K562 (cell line): ENCODE measurements around the gene ARL2. TPM values are rescaled to one million over a fixed set of nuclear protein-coding genes. Genes with fewer than 3 reads are reported as not detected.
A peak's percentile ranks its signal among the peaks of the same experiment; 100 is the strongest.

Experiments used
- ATAC-seq: fragments of 200-7000 bp; cut with Tn5 transposase; 3 replicates; pipeline ENCODE4 v1.9.1; 2020; ENCODE audit warnings: moderate library complexity
- BruUV-seq: library from RNA; stranded (reverse); fragments of 400-500 nt; replicated peaks from 2 replicates; lab custom pipeline; 2021; lab: Mats Ljungman, UMichigan
- CTCF ChIA-PET: fragments of 300-600 bp; formaldehyde crosslinking; extraction: SDS; loops from one replicate; lab custom pipeline; 2021; ENCODE audit warnings: low intra/inter-chr PET ratio; lab: Yijun Ruan, JAX
- POLR2A ChIA-PET: fragments of 300-600, 350-650 bp; sonication (Branson Sonifier 250); formaldehyde crosslinking; extraction: SDS; loops from one replicate; lab custom pipeline; 2021; ENCODE audit warnings: antibody characterized with exemption, inconsistent platforms; lab: Yijun Ruan, JAX
- DNase-seq, 4 experiments: peaks; one replicate each; pipeline versions ENCODE4 v3.0.0 to v3.0.0-alpha.2; 2011 to 2018; ENCODE audit warnings: low spot score in 3 of 4, mixed read lengths in 3 of 4; ENCODE audit errors: extremely low read depth in 1 of 4
- FAIRE-seq: peaks from 2 replicates; lab custom pipeline; 2011; peaks lifted over from hg19 to GRCh38; lab: Jason Lieb, UNC
- H2AFZ ChIP-seq: 2 replicates; pipeline ENCODE4 v1.6.0; 2011; ENCODE audit warnings: low read depth, low read length, control low read depth, inconsistent platforms
- H3K27ac ChIP-seq: fragments of 200-600 bp; 3 replicates; pipeline ENCODE4 v1.8.0; 2011; ENCODE audit warnings: low read depth, mild to moderate bottlenecking, control low read depth, inconsistent platforms, low read length, moderate library complexity, mixed read lengths; ENCODE audit errors: extremely low read depth
- H3K27me3 ChIP-seq, 2 experiments: fragments of 300-600 bp in 1 of 2; 2 replicates in 1 of 2; 3 replicates in 1 of 2; pipeline versions ENCODE4 v1.6.0 to v1.8.0; 2011; ENCODE audit warnings: inconsistent platforms in 2 of 2, low read length in 2 of 2, mild to moderate bottlenecking in 1 of 2, mixed read lengths in 1 of 2, moderate library complexity in 1 of 2; ENCODE audit not compliant: control insufficient read depth in 2 of 2, insufficient read depth in 2 of 2
- H3K36me3 ChIP-seq: fragments of 300-600 bp; 3 replicates; pipeline ENCODE4 v1.8.0; 2011; ENCODE audit warnings: mild to moderate bottlenecking, low read length, inconsistent platforms; ENCODE audit not compliant: control insufficient read depth, insufficient read depth
- H3K4me1 ChIP-seq, 2 experiments: fragments of 200-600 bp in 1 of 2; replicated peaks in 1 of 2; 2 replicates in 1 of 2; 3 replicates in 1 of 2; pipeline versions ENCODE4 v1.5.1 to v1.8.0; 2011; ENCODE audit warnings: inconsistent platforms in 2 of 2, low read length in 2 of 2, mild to moderate bottlenecking in 1 of 2, mixed read lengths in 1 of 2, moderate library complexity in 1 of 2; ENCODE audit not compliant: control insufficient read depth in 2 of 2, insufficient read depth in 2 of 2
- H3K4me2 ChIP-seq: 2 replicates; pipeline ENCODE4 v1.6.1; 2011; ENCODE audit warnings: low read length, control low read depth, inconsistent platforms, mixed read lengths; ENCODE audit not compliant: insufficient read depth
- H3K4me3 ChIP-seq: fragments of 200-600 bp; sonication (generic), shearing (Covaris generic); 2 replicates; pipeline ENCODE4 v1.5.1; 2016; ENCODE audit warnings: control low read depth, inconsistent platforms
- H3K79me2 ChIP-seq: fragments of 200-600 bp; 3 replicates; pipeline ENCODE4 v1.8.0; 2011; ENCODE audit warnings: low read length, inconsistent platforms; ENCODE audit not compliant: control insufficient read depth, insufficient read depth
- H3K9ac ChIP-seq, 2 experiments: 2 replicates each; pipeline versions ENCODE4 v1.6.0 to v1.6.1; 2011; ENCODE audit warnings: low read depth in 2 of 2, low read length in 2 of 2, control low read depth in 1 of 2, inconsistent platforms in 1 of 2, mild to moderate bottlenecking in 1 of 2, mixed read lengths in 1 of 2; ENCODE audit not compliant: insufficient read depth in 1 of 2
- H3K9me1 ChIP-seq: one replicate; pipeline ENCODE4 v1.6.0; 2011; ENCODE audit warnings: inconsistent platforms, mild to moderate bottlenecking, low read length, moderate library complexity; ENCODE audit not compliant: control insufficient read depth, insufficient read depth
- H3K9me3 ChIP-seq: replicated peaks from 2 replicates; pipeline ENCODE4 v1.5.1; 2011; ENCODE audit warnings: low read depth, low read length, inconsistent platforms; ENCODE audit not compliant: control insufficient read depth, insufficient read depth
- H4K20me1 ChIP-seq: replicated peaks from 2 replicates; pipeline ENCODE4 v1.6.1; 2011; ENCODE audit warnings: low read length, inconsistent platforms, mixed read lengths; ENCODE audit not compliant: control insufficient read depth, insufficient read depth
- ATF1 ChIP-seq, 2 experiments: fragments of 450-650 bp in 1 of 2; IDR thresholded peaks; 2 replicates each; pipeline ENCODE4 v1.6.1; 2016; ENCODE audit warnings: missing compliant biosample characterization in 1 of 2, missing genetic modification characterization in 1 of 2
- KDM1A ChIP-seq, 2 experiments: fragments of 450-650 bp; IDR thresholded peaks; 2 replicates each; pipeline ENCODE4 v1.6.1; 2016; ENCODE audit warnings: mild to moderate bottlenecking in 2 of 2
- MEF2A ChIP-seq: IDR thresholded peaks from 2 replicates; pipeline ENCODE4 v1.6.1; 2011; ENCODE audit warnings: low read depth, mild to moderate bottlenecking, low read length, moderate library complexity; ENCODE audit not compliant: control insufficient read depth
- NKRF ChIP-seq: fragments of 450-650 bp; IDR thresholded peaks from 2 replicates; pipeline ENCODE4 v1.6.1; 2016; ENCODE audit warnings: borderline replicate concordance
- PHTF2 ChIP-seq: fragments of 250-450 bp; sonication (Bioruptor Pico); IDR thresholded peaks from 2 replicates; pipeline ENCODE4 v1.5.0; 2021; ENCODE audit warnings: mild to moderate bottlenecking
- POU5F1 ChIP-seq: fragments of 150-350 bp; IDR thresholded peaks from 2 replicates; pipeline ENCODE4 v1.6.1; 2014; ENCODE audit warnings: borderline replicate concordance, low read length, low read depth, mild to moderate bottlenecking; ENCODE audit not compliant: partially characterized antibody
- RBBP5 ChIP-seq: fragments of 200-600 bp; sonication (generic); IDR thresholded peaks from 2 replicates; pipeline ENCODE4 v1.6.1; 2012; ENCODE audit warnings: borderline replicate concordance, mild to moderate bottlenecking, low read length, control low read depth, inconsistent platforms; ENCODE audit not compliant: insufficient read depth, poor library complexity, severe bottlenecking
- SMARCA4 ChIP-seq: fragments of 450-650 bp; IDR thresholded peaks from 2 replicates; pipeline ENCODE4 v1.6.1; 2016
- XRCC3 ChIP-seq: fragments of 450-650 bp; IDR thresholded peaks from 2 replicates; pipeline ENCODE4 v1.6.1; 2017; ENCODE audit warnings: mild to moderate bottlenecking, moderate library complexity
- ZFPM2 ChIP-seq: fragments of 250-450 bp; sonication (Bioruptor Pico); IDR thresholded peaks from 2 replicates; pipeline ENCODE4 v1.5.1; 2022; ENCODE audit warnings: mild to moderate bottlenecking
- ZNF518B ChIP-seq: fragments of 250-450 bp; sonication (Bioruptor Pico); IDR thresholded peaks from 2 replicates; pipeline ENCODE4 v1.5.0; 2021; ENCODE audit warnings: mild to moderate bottlenecking, moderate library complexity
- ZNF699 ChIP-seq: fragments of 250-450 bp; sonication (Bioruptor Pico); IDR thresholded peaks from 2 replicates; pipeline ENCODE4 v1.8.0; 2021; ENCODE audit warnings: mild to moderate bottlenecking, moderate library complexity; ENCODE audit not compliant: insufficient replicate concordance
- ZNF79 ChIP-seq: fragments of 250-450 bp; sonication (Bioruptor Pico); IDR thresholded peaks from 2 replicates; pipeline ENCODE4 v1.4.0; 2020; ENCODE audit warnings: low read depth, mild to moderate bottlenecking, moderate library complexity
- WGBS: fragments of 100-300 bp; shearing (Covaris generic); methylation state at CpG from one replicate; pipeline ENCODE4 v1.1.6; 2016; ENCODE audit warnings: low coverage, mixed read lengths; ENCODE audit not compliant: insufficient coverage; ENCODE audit errors: missing lambda C conversion rate; 5-methylcytosine and 5-hydroxymethylcytosine counted together
- in situ Hi-C: fragments of 300-500 bp; cut with MboI; formaldehyde crosslinking; loops from 4 replicates; pipeline ENCODE4 v1.15.0; 2018; ENCODE audit warnings: inconsistent platforms, mixed read lengths
- intact Hi-C: fragments of 100-400 bp; cut with micrococcal nuclease; formaldehyde crosslinking; loops from 2 replicates; pipeline ENCODE4 v1.14.2; 2022
- polyA plus RNA-seq, 8 experiments: library from polyadenylated mRNA; depleted of rRNA in 4 of 8; stranded (reverse) in 5 of 8; unstranded in 3 of 8; fragments of >200 nt; fragmentation: Nextera tagmentation in 2 of 8; fragmentation: Illumina TruSeq in 1 of 8; extraction: Ambion mirVana in 2 of 8; extraction: Trizol in 1 of 8; gene quantifications; 2 replicates each; pipeline versions ENCODE4 v1.2.1 to v1.2.3, GENCODE V29; 2011 to 2014; ENCODE audit warnings: inconsistent platforms in 1 of 8, missing spikeins in 1 of 8
- total RNA-seq, 7 experiments: library from RNA; depleted of rRNA in 6 of 7; stranded (reverse); fragments of >200 nt in 6 of 7; fragmentation: Illumina TruSeq in 2 of 7; extraction: Trizol in 2 of 7; gene quantifications; 2 replicates each; pipeline versions ENCODE4 v1.2.1 to v1.2.3, GENCODE V29; 2011 to 2021; ENCODE audit warnings: low replicate concordance in 1 of 7
- TF ChIP-seq, protein P1 (sequence below): fragments of 450-650 bp; IDR thresholded peaks from 2 replicates; pipeline ENCODE4 v1.6.1; 2016; ENCODE audit warnings: missing biosample characterization, missing genetic modification characterization

The ARL2 gene
- total and polyA plus RNA-seq, 9 of the 15 experiments (the other 6 are each of a cell fraction or from before 2014, with no cell fraction given), result 5.7 to 154 (median 92.2) TPM

- Histone ChIP-seq H3K4me2 (no peak overlapping the region), H3K9me3 (no peaks in the 10 kb centered on the region), H3K4me1 (peaks cover 6 to 50% of the 10 kb centered on the region in 2 experiments; a peak in 4 of 5 replicates), H3K9me1 (no peaks in the 10 kb centered on the region), H2AFZ (no peak overlapping the region), H3K27ac (no peak overlapping the region), H3K79me2 (peaks cover 8% of the 10 kb centered on the region), H3K4me3 (no peak overlapping the region), H3K9ac (peak overlapping the region in 1 of 2 experiments; percentile 68; a peak in 2 of 4 replicates), H3K36me3 (peaks cover 27% of the 10 kb centered on the region; the same call in 2 of the 3 replicates), H3K27me3 (no peaks in the 10 kb centered on the region), H4K20me1 (no peaks in the 10 kb centered on the region; the same call in 1 of the 2 replicates)
- POLR2A ChIA-PET, result interaction anchor here (0.6 to 2.9 kb wide), 4 partner anchors 21 to 52 kb away, joined by 3 to 11 read pairs (median 4); partner anchors contain the start of genes ARL2 and SNX15
- peak; percentile 16; the same call in 1 of the 3 replicates for ATAC-seq
- no peak for FAIRE-seq
- peak in 3 of 4 experiments; percentile 40 to 71 (median 68) for DNase-seq
- BruUV-seq, result no TSS peak
- in situ Hi-C loops, result no loop called here
- CTCF ChIA-PET, result no interaction called here
- WGBS, result 65% methylated on average over 47 of the region's 56 CpGs
- intact Hi-C loops, result no loop called here
- TF ChIP-seq, protein P1, sequence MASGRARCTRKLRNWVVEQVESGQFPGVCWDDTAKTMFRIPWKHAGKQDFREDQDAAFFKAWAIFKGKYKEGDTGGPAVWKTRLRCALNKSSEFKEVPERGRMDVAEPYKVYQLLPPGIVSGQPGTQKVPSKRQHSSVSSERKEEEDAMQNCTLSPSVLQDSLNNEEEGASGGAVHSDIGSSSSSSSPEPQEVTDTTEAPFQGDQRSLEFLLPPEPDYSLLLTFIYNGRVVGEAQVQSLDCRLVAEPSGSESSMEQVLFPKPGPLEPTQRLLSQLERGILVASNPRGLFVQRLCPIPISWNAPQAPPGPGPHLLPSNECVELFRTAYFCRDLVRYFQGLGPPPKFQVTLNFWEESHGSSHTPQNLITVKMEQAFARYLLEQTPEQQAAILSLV, result no peak
- no peak for TF ChIP-seq NKRF
- TF ChIP-seq ATF1 (CRISPR knock-in tag; IDR thresholded peaks at IDR 0.05), result no peak
- no peak for TF ChIP-seq ATF1 (tag; IDR thresholded peaks at IDR 0.05)
- TF ChIP-seq PHTF2 (CRISPR knock-in tag), result no peak
- TF ChIP-seq MEF2A, result no peak
- no peak for TF ChIP-seq ZNF79 (CRISPR knock-in tag)
- TF ChIP-seq ZNF699 (CRISPR knock-in tag), result no peak
- no peak for TF ChIP-seq XRCC3
- no peak for TF ChIP-seq ZFPM2 (CRISPR knock-in tag)
- TF ChIP-seq ZNF518B (CRISPR knock-in tag), result no peak
- TF ChIP-seq KDM1A (IDR thresholded peaks at IDR 0.05), result no peak
- TF ChIP-seq SMARCA4, result no peak
- TF ChIP-seq RBBP5, result no peak
- TF ChIP-seq POU5F1, result no peak
Observed at GRCh38 chr11:65047581-65048422, 33.8 kb downstream of the ARL2 start.
